ENCODE results near the gene KLHL41. TPM values are rescaled to one million over a fixed set of nuclear protein-coding genes. Genes with fewer than 3 reads are reported as not detected.

The KLHL41 gene
- total and polyA plus RNA-seq, 2 of the 13 experiments (the other 11 are each of a cell fraction or from before 2014, with no cell fraction given): 0.07 to 0.31 TPM

DNA sequence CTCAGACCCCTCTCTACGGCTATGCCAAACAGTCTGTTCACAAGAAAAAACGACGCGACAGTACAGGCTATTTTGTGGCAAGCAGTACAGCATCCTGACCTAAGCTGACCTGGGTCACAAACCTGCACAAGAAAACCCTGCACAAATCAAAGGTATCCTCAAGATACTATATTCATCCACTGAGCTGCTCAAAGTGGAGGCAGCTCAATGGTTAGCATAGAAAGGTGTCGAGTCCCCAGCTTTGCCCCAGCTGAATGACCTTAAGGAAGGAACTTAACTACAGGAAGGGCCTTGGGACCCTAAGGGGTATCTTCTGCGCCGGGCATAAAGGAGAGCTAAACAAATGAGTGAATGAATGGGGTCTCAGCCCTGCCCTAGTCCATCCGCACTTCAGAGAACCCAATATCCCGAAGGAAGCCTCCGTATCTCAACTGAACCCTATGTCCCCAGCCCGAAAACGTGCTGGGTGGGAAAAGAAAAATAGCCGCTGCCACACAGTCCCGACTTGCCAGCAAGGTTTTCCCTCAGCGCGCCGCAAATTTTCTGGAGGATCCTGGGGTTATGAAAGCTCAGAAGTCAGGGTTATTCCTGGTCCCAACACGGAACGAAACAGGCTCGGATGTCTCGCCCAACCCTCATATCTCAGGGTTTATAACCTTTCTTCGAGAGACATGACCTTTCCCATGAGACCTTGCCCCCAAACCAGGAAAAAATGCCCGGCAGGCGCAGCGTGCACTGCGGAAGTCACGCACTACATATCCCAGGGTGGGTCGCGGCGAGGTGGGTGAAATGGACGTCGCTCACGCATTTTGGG, 63.9 kb downstream of the KLHL41 start, which contains the start of gene FASTKD1 (continued):
- TF ChIP-seq, protein P1, sequence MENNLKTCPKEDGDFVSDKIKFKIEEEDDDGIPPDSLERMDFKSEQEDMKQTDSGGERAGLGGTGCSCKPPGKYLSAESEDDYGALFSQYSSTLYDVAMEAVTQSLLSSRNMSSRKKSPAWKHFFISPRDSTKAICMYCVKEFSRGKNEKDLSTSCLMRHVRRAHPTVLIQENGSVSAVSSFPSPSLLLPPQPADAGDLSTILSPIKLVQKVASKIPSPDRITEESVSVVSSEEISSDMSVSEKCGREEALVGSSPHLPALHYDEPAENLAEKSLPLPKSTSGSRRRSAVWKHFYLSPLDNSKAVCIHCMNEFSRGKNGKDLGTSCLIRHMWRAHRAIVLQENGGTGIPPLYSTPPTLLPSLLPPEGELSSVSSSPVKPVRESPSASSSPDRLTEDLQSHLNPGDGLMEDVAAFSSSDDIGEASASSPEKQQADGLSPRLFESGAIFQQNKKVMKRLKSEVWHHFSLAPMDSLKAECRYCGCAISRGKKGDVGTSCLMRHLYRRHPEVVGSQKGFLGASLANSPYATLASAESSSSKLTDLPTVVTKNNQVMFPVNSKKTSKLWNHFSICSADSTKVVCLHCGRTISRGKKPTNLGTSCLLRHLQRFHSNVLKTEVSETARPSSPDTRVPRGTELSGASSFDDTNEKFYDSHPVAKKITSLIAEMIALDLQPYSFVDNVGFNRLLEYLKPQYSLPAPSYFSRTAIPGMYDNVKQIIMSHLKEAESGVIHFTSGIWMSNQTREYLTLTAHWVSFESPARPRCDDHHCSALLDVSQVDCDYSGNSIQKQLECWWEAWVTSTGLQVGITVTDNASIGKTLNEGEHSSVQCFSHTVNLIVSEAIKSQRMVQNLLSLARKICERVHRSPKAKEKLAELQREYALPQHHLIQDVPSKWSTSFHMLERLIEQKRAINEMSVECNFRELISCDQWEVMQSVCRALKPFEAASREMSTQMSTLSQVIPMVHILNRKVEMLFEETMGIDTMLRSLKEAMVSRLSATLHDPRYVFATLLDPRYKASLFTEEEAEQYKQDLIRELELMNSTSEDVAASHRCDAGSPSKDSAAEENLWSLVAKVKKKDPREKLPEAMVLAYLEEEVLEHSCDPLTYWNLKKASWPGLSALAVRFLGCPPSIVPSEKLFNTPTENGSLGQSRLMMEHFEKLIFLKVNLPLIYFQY (CRISPR knock-in tag; IDR thresholded peaks at IDR 0.05; ENCODE audit: borderline replicate concordance): peak; percentile 50; the same call in 1 of the 2 replicates
- TF ChIP-seq TBX3 (IDR thresholded peaks at IDR 0.05; ENCODE audit: borderline replicate concordance) (no peak; the same call in 1 of the 2 replicates), HDAC2 (CRISPR knock-in tag; IDR thresholded peaks at IDR 0.05) (peak; percentile 96), STAG1 (CRISPR knock-in tag; IDR thresholded peaks at IDR 0.05) (0 out of 2 replicates have a peak, but pooled peaks have one; percentile 30), ZNF772 (CRISPR knock-in tag; IDR thresholded peaks at IDR 0.05) (peak; percentile 82; the same call in 1 of the 2 replicates), RCOR2 (CRISPR knock-in tag; IDR thresholded peaks at IDR 0.05) (peak; percentile 79), ELF3 (CRISPR knock-in tag; IDR thresholded peaks at IDR 0.05) (peak; percentile 100), MATR3 (CRISPR knock-in tag; IDR thresholded peaks at IDR 0.05) (no peak), SMAD1 (CRISPR knock-in tag; IDR thresholded peaks at IDR 0.05; ENCODE audit: borderline replicate concordance, low read depth) (0 out of 2 replicates have a peak, but pooled peaks have one; percentile 77), SRF (IDR thresholded peaks at IDR 0.05; ENCODE audit: low read depth, low read length) (peak; percentile 78), ZNF3 (CRISPR knock-in tag; IDR thresholded peaks at IDR 0.05) (no peak), SMARCE1 (IDR thresholded peaks at IDR 0.05; ENCODE audit: borderline replicate concordance) (no peak), ZNF839 (CRISPR knock-in tag; IDR thresholded peaks at IDR 0.05; ENCODE audit: borderline replicate concordance) (no peak)
- TF ChIP-seq, protein P2, sequence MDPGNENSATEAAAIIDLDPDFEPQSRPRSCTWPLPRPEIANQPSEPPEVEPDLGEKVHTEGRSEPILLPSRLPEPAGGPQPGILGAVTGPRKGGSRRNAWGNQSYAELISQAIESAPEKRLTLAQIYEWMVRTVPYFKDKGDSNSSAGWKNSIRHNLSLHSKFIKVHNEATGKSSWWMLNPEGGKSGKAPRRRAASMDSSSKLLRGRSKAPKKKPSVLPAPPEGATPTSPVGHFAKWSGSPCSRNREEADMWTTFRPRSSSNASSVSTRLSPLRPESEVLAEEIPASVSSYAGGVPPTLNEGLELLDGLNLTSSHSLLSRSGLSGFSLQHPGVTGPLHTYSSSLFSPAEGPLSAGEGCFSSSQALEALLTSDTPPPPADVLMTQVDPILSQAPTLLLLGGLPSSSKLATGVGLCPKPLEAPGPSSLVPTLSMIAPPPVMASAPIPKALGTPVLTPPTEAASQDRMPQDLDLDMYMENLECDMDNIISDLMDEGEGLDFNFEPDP (CRISPR knock-in tag; conservative IDR thresholded peaks at IDR 0.05): no peak
- TF ChIP-seq, protein P3, sequence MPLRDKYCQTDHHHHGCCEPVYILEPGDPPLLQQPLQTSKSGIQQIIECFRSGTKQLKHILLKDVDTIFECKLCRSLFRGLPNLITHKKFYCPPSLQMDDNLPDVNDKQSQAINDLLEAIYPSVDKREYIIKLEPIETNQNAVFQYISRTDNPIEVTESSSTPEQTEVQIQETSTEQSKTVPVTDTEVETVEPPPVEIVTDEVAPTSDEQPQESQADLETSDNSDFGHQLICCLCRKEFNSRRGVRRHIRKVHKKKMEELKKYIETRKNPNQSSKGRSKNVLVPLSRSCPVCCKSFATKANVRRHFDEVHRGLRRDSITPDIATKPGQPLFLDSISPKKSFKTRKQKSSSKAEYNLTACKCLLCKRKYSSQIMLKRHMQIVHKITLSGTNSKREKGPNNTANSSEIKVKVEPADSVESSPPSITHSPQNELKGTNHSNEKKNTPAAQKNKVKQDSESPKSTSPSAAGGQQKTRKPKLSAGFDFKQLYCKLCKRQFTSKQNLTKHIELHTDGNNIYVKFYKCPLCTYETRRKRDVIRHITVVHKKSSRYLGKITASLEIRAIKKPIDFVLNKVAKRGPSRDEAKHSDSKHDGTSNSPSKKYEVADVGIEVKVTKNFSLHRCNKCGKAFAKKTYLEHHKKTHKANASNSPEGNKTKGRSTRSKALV (CRISPR knock-in tag; IDR thresholded peaks at IDR 0.05): peak; percentile 74; the same call in 1 of the 2 replicates
- TF ChIP-seq, protein P4, sequence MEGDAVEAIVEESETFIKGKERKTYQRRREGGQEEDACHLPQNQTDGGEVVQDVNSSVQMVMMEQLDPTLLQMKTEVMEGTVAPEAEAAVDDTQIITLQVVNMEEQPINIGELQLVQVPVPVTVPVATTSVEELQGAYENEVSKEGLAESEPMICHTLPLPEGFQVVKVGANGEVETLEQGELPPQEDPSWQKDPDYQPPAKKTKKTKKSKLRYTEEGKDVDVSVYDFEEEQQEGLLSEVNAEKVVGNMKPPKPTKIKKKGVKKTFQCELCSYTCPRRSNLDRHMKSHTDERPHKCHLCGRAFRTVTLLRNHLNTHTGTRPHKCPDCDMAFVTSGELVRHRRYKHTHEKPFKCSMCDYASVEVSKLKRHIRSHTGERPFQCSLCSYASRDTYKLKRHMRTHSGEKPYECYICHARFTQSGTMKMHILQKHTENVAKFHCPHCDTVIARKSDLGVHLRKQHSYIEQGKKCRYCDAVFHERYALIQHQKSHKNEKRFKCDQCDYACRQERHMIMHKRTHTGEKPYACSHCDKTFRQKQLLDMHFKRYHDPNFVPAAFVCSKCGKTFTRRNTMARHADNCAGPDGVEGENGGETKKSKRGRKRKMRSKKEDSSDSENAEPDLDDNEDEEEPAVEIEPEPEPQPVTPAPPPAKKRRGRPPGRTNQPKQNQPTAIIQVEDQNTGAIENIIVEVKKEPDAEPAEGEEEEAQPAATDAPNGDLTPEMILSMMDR (CRISPR knock-in tag; IDR thresholded peaks at IDR 0.05): no peak
- TF ChIP-seq, protein P5, sequence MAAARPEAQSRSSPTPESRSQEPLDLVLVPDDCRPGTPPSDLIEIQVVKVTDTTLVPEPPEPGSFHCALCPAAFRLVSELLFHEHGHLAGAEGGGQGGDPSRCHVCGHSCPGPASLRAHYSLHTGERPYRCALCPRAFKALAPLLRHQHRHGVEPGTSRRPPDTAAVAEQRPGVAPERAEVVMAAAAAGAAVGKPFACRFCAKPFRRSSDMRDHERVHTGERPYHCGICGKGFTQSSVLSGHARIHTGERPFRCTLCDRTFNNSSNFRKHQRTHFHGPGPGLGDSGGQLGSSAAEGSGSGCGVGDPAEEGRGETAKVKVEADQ (CRISPR knock-in tag; IDR thresholded peaks at IDR 0.05; ENCODE audit: borderline replicate concordance): no peak
- TF ChIP-seq, protein P6, sequence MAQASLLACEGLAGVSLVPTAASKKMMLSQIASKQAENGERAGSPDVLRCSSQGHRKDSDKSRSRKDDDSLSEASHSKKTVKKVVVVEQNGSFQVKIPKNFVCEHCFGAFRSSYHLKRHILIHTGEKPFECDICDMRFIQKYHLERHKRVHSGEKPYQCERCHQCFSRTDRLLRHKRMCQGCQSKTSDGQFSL (CRISPR knock-in tag; IDR thresholded peaks at IDR 0.05): peak; percentile 68

All from HepG2 (cell line).